HPDE6-E6E7 (cell line): ENCODE data around the gene TUB.

ENCODE experiments used
- DNase-seq: peaks from one replicate; pipeline ENCODE4 v3.0.0; 2011; ENCODE audit warnings: missing footprints; ENCODE audit errors: extremely low spot score

Gene TUB

DNA sequence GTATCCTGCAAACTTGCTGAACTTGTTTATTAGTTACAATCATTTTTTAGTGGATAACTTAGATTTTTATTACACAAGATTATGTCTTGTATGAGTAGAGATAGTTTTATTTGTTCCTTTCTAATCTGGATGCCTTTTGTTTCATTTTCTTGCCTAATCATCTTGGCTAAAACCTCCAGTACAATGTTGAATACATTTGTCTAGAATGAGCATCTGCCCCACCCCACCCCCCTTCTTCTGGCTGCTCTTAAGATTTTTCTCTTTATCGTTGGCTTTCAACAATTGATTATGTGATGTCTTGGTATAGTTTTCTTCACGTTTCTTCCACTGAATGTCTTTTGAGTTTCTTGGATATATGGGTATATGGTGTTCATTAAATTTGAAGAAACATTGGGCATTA is 37.3 kb upstream of the TUB start:
- no peak for DNase-seq

DNA sequence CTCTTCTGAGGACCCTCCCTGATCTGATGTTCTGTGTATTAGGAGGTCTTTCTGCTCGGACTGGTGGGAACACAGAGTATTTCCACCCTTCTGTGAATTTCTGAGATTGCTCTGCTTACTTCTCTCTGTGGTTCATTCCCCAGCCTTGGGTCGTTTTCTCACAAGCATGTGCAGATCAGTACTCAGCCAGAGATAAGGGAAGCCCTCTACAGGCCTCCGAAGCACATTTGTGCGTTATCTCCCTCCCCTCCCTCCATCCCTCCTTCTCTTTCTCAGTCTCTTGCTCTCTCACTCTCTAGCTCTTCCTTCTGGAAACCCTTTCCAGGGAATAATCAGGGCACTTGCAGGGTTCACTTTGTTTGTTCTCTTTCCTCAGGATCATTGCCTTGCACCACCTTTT is 35.2 kb upstream of the TUB start:
- DNase-seq = no peak

DNA sequence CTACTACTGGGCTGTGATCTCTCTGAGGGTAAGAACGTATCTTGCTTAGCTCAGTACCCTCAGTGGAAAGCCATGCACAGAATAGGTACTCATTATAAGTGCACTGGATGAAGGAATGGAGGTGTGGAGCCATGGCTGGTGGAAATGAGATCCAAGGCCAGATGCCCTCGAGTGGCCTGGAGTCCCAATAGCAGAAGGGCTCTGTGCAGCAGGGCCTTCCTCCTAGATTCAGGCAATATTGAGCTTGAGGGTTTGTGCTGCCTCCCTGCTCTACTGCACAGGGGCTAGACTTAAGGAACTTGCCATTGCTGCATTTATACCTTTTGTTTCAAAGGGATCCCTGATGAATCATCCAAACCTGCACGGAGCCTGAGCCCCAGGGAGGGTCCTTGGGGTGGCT is 33.6 kb upstream of the TUB start:
- DNase-seq = no peak

DNA sequence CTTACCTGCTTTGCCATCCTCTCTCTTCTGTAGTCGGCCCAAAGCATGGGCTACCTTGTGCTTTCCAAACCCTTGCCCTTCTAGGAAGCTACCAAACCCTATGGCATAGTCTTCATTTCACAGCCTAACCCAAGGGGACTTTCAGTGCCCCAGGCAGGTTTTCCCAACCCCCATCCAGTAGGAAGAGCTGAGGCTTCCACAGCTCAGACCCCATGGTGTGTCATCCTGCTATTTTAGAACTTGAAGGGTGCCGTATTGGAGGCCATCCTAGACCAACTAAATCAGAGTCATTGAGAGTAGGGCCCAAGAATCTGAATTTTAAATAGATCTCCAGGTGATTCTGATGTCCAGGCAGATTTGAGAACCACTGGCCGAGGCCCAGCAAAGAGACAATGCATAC is 31.9 kb upstream of the TUB start:
- no peak for DNase-seq

DNA sequence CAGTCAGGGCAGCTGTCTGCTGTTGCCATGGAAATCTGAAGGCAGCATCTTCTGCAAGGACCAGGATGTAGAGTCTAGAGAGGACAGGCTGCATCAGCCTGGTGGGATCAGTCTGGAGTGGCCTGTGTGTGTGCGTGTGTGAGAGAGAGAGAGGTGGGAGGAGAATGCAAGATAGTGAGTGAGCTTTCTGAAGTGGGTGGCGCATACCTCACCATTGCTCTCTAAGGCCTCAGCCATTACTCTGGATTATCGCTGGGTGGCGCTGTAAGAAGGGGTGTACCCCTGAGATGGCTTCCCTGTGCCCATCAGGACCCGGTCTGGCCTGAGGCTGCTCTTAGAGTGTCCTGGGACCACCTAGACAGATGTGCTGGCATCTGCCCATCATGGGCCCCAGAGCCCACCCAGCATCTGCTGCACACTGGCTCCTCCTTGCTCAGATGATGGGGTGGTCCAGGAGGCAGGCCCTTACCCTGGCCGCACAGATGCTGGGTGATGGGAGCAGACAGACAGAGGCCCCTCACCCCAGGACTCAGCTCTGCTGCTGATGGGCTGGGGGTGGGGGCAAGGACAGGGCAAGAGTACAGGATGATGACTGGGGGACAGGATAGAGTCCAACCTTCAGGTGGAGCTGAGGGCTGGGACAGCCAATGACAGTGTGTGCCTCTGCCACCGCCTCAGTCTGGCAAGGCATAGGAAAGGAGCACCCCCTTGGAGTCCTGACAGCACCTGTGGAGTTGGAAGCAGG is 25.7 kb upstream of the TUB start:
- no peak for DNase-seq

DNA sequence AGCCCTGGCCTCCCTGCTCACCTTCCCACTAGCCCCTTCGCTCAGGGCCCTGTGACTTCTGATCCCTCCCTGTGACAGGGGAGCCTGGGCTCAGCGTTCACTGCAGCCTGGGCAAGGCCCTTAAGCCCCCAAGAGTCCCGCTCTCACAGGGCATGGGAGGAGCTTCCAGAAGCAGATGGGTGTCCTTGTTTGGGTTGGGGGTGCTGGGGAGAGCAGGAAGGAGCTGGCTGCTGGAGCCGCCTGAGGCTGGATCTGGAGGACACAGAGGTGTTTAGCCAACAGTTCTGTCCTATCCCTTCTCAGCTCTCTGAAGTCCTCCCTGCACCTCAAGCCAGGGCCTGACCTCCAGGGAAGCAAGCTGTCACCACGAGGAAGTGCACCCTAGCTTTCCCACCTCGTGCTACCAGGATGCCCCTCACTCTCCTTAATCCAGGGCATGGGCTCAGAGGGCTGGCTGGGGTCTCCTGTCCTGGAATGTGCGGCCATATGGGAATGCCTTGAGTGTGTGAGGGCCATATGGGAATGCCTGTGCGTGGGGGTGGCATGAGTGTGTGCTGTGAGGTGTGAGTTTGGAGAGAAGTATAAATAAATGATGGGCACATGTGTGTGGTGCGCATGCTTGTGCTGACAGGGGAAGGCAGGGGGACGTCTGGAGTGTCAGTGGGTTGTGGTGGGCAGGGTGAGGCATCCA is 25.0 kb upstream of the TUB start:
- DNase-seq = no peak

DNA sequence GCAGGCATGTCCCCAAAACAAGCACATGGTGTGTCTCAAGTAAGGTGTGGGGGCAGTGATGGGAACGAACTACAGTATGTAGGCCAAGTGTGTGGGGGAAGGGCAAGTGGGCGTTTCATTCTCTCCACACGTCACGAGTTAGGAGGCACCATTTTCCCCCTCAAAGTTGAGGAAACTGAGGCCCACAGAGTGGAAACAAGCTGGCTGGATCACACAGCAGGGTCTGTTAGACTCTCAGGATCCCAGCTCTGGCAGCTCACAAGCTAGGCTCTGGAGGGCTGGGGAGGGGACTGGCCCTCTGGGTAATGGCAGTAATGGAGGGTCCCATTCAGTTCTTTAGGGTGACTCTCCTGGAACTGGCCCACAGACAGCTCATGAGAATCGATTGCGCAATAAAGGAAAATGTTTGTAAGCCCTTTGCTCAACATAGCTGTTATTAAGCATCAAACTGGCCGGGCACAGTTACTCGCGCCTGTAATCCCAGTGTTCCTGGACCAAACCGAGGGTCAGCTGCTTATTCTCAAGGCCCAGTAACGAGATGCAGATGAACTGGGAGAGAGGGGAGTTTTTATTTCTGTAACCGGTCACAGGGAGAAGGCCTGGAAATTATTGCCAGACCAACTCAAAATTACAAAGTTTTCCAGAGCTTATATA is 24.1 kb upstream of the TUB start:
- no peak for DNase-seq

DNA sequence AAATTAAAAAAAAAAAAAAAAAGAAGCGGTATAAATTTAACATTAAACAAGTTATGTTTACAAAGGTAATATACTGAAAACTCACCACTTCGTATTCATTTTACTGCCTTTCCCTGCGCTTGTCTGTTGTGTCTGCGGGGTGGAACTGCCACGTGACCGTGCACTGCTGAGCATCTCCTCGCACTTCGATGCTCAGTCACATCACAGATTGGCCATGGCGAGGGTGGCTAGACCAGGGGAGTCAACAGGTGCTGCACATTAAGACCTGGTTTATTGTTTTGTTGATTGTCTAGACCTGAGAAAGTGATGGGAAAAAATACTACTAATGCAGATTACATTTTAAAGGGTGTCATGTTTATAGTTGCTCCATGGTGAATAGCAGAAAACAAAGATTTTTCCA is 22.8 kb upstream of the TUB start:
- no peak for DNase-seq

DNA sequence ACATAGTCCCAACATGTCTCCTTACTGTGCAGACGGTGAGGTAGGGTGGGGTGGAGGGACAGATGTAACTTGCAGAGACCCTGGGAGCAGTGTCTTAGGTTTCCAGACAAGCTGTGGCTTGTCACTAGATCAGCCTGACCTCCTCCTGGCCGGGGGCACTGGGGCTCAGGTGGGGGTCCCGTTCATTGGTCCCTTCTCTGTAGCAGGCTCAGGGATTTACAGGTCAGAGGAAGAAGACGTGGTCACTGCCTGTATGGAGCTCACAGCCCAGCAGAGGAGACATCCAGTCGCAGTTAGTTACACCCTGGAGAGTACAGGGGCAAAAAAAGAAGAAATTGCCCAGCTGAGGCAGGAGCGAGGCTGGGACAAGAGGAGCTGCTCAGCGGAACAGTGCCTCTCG is 22.0 kb upstream of the TUB start:
- no peak for DNase-seq

DNA sequence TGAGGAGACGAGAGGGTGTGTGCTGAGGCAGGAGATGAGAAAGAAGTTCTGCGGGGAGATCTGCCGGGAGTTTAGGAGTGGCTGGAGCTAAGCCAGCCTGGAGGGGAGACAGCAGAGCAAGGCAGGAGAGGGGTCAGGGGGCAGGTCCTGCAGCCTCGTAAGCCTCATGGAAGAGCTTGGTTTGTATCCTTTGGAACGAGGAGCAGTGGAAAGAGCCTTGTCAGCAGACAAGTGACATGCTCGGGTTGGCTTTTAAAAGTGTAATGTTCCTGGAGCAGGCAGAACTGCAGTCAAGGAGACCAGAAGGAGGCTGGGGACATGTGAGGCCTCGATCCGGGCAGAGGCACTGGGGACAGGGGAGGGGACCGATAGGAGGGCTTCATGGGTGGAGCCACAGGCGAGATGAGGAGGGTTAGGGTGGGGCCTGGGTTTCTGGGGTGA is 21.4 kb upstream of the TUB start:
- no peak for DNase-seq

DNA sequence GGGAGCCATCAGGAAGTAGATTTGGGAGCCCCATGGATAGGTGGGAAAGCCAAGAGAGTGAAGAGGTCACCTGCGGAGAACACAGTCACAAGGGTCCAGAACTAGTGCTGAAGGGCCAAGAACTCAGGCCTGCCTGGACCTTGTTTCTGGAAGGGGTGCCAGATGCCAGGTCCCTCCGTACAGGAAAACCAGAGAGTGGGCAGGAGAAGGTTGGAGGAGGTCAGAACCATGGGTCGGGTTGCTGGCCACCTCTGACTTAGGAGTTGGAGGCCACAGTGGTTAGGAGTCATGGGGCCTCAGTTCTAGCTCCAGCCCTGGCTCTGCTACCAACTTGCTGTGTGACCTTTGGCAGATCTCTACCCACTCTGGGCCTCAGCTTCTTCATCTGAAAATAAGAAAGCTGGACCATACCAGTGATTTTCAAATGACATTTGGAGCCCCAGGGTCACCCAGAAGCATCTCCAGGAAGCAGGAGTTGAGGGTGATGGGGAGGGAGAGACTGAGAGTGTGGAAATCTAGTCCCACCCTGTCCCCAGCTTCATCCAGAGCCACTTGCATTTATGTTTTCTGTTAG is 20.8 kb upstream of the TUB start:
- DNase-seq = no peak

DNA sequence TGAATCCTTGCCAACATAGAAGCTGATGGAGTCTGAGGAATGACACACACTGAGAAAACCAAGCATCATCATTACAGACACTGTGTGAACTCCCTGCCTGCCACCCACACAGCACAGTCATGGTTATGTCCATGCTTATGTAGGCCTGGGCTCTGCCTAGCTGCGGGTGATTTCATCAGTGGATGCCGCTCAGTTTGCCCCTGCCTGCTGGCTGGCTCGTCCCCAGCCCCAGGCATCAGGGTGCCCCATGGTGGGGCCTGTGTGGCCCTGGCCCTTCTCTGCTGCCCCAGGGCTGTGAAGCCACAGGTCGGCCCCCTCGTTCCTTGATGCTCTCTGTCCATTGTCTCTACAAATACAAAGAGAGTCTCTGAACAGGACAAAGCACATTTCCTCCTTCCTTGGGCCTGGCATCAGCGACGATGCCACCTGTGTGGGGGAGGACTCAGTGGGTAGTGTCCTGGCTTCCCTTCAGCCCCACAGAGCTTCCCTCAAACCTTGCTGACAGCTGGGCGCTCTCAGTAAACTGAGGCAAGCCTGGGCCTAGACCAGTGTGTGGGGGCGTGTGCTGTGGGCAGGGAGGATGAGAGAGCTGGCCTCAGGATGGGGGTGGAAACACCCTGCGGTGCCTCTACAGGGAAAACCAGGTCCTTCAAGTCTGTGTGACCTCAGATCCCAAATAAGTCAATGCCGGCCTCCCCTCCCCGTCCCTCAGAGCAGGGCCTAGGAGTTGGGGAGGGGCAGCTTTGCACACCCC is 20.0 kb upstream of the TUB start:
- no peak for DNase-seq

DNA sequence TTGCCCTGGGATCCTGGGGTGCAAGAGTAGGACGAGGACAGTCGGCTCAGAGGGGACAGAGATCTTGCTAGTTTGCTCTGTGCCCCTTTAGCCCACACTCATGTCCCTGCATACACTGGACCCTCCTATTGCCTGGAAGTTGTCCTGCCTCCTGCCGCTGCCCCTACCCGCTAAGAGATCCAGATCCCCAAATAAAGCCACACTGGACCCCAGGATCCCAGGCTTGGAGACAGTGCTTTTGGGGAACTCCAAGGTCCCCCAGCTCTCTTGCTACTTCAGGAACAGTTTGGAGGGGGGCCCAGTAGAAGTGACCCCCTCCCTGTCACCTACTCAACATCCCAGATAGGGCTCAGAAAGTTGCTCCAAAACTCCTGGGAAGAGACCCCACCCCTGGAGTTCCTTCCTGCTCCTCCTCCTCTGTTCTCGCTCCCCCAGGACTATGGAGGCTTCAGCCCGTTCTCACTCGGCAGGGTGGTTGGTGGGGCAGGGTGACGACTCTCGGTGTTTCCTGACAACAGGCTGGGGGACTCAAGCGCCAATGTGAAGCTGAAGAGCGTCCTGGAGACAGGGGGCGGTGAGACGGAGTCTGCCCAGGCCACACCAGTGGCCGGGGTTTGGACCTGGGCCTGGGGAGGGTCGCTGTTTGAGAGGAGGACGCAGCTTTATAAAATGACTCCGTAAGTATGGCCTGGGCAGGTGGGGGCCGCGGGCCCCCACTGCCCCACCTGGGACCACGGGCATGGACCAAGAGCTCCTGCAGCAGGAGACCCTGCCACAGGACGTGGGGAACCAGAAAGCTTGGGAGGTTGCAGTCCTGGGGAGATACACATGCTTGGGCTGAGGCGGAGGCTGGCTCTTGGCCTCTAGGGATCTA is 19.2 kb upstream of the TUB start:
- DNase-seq = no peak

DNA sequence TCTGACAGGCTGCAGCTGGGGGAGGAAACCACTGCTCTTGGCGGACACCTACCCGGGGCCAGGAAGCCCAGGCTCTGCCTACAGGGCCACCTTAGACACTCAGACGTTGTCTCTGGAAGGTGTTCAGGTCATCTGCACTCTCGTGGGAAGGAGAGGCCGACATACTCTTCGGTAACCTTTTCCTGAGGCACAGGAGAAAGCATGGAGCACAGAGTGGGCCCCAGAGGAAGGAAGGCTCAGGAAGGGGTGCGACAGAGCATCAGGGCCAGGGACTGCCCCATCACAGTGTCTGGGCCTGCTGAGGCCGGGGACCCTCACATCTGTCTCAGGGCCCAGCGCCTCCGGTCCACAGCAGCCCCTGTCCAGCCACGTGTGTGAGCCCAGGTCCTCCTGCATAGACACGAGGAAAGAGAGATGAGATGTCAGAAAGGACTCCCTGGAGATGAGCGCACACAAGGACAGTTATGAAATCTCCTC is 18.2 kb upstream of the TUB start:
- DNase-seq = no peak

DNA sequence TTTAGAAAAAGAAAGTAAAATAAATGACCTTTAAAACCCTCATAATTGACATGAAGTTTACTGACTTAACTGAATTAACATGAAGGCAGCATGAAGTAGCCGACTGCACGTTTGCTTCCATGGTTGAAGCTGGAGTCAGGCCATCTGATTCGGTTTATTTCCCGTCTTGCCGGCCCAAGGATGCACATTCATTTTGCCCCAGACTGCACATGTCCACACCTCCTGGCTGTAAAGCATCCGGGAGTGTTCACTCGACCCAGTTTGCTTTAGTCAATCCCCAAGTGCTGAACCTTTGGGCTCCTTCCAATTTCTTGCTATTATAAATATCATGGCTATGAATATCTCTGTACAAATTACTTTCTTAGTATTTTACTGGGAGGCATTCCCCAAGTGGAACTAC is 17.7 kb upstream of the TUB start:
- no peak for DNase-seq

DNA sequence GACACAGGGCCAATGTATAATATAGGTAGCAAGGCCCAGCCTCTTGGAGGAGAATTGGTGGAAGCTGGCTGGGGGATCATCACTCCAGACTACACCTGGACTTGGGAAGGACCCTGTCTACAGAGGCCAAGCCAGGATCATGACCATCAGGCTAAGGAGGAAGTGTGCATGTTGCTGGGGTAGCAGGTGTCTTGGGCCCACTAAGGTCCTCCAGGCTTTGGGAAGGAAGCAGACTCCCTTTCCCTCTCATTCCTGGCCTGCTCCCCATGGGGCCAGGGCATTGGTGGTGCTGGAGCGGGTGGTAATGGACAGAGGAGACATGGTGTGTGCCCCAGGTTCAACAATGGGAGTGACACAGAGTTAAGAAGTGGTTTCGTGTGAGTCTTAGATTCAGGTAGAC is 16.0 kb upstream of the TUB start:
- no peak for DNase-seq

DNA sequence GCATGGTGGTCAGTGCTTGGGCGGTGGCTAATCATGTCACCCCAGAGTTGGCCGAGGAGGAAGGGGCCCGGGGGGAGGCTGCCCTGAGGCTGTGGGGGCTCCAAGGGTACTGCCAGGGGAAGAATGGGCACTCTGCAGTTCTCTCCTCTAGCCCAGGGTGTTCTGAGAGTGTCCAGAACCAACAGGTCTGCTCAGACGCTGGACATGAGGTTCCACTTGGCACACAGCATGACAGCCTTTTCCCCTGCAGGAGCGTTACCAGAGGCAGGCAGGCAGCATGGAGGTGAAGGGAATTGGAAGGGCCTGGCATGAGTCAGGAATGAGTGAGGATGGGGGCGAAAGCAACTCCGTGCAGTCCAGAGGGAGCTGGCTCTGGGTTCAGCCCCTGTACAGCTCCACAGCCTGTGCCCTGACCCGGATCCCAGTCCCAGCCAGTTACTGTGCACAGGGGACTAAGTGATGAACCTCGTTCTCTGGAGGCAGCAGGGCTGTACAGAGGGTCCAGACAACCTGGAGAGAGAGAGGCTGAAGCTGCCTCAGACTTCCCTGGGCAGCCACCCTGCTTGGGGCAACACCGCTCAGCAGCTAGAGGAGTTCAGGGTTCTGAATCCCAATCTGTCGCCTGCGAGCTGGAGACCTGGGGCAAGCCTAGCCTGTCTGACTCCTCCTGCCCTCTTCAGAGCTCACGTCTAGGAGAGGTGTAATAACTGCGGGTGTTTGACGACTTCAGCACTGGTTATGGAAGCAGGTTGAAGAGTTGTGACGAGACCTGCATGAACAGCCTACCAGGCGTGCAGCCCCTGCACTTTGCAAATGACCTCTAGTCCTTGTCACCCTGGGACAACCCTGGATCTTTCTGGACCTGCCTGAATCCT is 14.7 kb upstream of the TUB start:
- no peak for DNase-seq

DNA sequence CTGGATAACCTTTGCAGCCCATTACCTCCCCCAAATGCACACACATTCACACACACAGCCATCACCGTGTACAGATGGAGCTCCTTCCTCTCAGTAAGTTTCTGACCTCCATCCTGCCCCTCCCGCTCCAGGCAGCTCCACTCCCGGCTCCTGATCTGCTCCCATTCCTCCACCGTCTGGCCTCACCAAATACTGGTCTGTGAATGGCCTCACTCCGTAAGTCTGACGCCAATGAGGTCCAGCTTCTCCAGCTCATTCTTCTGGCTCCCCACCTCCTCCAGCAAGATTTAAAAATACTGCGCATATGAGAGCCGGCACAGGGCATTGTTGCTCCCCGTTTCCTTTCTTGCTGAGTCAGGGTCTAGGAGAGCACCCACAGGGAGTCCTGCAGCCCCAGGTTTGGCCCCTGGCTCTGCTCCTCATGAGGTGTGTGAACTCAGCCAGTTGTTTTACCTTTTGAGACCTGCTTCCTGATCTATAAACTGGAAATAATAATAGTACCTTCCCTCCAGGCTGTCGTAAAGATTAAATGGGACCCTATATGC is 14.0 kb upstream of the TUB start:
- DNase-seq = no peak

DNA sequence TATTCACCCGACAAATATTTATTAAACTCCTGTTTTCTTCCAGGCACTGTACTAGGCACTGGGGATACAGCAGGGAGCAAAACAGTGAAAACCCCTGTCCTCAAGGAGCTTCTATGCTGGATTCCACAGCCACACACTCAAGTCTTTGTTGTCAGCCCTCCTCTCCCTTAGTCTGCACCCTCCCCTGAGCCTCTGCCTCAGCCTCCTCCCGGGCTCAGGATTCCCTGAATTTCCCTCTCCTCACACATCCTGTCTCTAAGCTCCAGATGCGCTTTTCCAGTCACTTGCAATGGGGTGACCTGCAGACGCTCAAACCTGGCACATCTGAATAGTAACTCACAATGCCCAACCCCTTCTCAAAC is 13.5 kb upstream of the TUB start:
- no peak for DNase-seq
